ACHN (cell line): ENCODE data around the gene FAM110D.
A peak's percentile ranks its signal among the peaks of the same experiment; 100 is the strongest.

ENCODE experiments used
- DNase-seq: peaks from one replicate; pipeline ENCODE4 v3.0.0-alpha.2; 2015
- in situ Hi-C: cut with HindIII; loops from 2 replicates; pipeline ENCODE4 v1.10.0; 2017; ENCODE audit warnings: low sequenced_read_pairs, low pct_ligation_motif_present, low pct_unique_long_range_greater_than_20kb

Gene FAM110D

DNA sequence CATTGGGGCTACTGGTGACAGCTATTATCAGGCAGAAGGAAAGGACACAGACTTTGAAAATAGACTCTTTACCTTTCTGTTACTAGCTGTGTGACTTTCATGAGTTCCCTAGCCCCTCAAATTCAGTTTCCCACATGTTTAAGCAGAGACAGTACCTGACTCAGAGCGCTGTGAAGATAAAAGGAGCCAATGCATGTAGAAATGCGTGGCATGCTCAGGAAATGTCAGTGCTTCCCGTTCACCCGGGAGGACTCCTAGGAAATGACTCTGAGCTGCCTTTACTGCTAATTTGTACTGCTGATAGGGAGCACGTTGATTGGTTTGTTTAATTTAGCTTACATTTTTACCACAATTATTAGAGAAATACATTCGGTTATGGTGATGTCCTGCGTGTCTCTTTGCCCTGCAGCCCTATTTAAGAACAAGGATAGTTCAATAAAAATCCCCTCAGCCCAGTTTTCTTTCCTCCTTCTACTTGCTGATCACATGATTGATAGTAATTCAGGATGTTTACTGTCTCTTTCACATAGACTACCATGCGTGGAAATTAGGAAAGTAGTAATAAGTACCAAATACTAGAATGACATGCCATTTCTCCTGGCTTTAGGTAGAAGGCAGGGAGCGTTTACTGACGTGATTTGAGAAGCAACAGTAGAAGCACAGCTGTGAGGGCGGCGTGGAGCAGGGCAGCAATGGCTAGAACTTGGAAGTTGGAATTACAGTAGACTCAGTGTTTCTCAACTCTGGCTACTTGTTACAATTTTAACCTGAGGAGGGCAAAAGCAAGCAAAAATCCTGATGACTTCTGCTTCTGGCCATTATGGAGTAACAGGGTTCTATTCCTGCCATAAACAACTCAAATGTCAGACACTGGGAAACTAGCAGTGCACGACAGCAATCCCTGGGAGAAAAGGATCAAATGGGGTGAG, 31.4 kb upstream of the FAM110D start:
- in situ Hi-C loops, result no loop called here
- DNase-seq, result no peak

DNA sequence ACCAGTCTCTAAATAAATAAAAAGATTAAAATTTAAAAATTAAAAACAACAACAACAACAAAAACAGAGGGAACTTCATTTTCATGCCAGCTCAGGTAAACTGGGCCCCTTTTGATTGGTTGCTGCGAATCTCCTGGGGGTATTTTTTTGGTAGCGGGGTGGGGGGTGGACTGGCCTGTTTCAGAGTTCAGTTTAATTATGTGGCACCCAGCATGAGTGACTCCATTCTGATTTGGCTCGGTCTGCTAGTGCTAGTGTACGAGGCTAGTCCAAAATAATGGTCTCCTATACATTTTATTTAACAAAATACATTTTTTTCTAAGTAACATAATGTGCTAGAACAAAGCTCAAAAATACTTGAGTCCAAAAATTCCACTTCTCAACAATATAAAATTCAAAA, 29.1 kb upstream of the FAM110D start:
- in situ Hi-C loops, result no loop called here
- DNase-seq, result no peak

DNA sequence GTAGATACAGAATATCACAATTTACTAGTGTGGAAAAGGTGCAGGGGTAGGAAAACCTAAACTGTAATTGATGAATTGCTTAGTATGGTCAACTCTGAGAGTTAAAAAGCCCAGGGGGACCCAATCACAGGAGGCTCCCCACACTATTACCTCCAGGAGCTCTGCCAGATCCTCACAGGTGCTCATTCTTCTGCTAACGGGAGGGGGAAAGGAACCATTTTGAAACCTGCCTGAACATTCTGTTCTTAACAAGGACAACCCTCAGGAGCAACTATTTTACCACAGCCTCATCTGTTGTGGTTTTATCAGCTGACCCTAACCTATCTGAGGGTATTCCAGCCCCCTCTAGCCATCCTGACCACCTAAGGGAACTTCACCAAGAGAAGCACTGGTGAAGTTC, 28.2 kb upstream of the FAM110D start:
- in situ Hi-C loops, result no loop called here
- DNase-seq, result no peak

DNA sequence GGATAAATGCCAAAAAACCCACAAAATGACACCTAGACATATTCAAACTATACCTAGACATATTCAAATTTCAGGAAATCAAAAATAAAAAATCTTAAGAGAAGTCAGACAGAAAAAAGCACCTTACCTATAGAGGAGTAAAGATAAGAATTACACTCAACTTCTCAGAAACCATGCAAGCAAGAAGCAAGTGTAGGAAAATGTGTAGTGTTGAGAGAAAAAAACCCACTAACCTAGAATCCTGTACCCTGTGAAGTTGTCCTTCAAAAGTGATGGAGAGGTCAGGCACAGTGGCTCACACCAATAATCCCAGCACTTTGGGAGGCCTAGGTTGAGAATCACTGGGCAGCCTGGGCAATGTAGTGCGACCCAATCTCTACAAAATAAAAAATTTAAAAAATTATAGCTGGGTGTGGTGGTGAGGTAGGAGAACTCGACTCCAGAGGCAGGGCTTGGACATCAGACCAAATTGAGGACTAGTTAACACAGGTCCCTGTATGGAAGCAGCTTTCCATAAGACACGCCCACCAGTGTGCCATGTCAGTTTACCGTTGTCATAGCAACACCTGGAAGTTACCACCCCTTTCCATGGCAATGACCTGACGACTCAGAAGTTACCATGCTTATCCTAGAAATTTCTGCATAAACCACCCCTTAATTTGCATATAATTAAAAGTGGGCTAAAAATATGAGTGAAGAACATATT, 26.6 kb upstream of the FAM110D start:
- no peak for DNase-seq

DNA sequence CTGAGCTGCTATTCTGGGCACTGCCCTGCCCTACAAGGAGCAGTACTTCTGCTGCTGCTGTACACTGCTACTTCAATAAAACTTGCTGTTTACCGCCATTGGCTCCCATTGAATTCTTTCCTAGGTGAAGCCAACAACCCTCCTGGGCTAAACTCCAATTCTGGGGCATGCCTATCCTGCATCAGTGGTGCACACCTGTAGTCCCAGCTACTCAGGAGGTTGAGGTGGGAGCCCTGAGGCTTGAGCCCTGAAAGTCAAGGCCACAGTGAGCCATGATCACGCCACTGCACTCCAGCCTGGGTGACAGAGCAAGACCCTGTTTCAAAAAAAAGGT, 26.1 kb upstream of the FAM110D start:
- in situ Hi-C loops, result no loop called here
- no peak for DNase-seq

More for the DNA sequence above, 26.6 kb upstream of the FAM110D start:
- in situ Hi-C loops, result no loop called here

DNA sequence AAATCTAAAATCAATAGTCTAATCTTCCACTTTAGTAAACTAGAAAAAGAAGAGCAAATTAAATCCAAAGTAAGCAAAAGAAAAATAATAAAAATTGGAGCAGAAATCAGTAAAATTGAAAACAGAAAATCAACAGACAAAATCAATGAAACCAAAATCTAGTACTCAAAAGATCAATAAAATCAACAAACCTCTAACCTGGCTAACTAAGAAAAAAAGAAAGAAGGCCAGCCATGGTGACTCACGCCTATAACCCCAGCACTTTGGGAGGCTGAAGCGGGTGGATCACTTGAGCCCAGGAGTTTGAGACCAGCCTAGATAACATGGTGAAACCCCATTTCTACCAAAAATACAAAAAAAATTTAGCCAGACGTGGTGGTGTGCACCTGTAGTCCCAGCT, 24.4 kb upstream of the FAM110D start:
- no peak for DNase-seq
- in situ Hi-C loops, result no loop called here

DNA sequence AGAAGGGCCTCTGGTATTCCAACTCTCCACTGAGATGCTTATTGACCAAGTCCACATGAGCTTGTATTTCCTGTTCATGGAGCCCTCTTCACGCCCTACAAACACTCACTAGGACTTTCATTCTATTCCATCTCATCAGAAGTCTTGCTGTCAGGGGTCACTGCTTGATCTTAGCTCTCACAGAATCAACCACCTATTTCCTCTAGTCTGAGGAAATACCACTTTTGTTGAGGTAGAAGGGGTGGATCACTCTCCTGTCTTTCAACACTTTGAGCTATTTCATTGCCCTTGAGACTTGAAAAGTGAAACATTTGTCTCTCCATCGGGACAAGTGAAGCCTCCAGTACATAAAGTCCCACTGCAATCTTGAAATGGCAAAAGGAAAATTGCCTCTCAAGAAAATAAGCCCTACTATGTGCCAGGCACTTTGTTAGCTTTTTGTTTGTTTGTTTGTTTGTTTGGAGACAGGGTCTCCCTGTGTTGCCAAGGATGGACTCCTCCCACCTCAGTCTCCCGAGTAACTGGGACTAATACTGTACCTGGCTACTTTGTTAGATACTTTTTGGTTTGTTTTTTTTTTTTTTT, 19.8 kb upstream of the FAM110D start:
- DNase-seq, result no peak
- in situ Hi-C loops, result no loop called here

DNA sequence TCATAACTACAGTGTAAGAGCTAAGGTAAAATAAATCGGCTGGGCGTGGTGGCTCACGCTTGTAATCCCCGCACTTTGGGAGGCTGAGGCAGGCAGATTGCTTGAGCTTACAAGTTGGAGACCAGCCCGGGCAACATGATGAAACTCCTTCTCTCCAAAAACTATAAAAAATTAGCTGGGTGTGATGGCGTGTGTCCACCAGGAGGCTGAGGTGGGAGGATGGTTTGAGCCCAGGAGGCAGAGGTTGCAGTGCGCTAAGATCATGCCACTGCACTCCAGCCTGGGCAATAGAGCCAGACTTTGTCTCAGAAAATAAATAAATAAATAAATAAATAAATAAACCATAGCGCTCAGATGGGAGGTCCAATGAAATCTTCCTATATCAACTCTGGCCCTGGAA, 16.7 kb upstream of the FAM110D start:
- DNase-seq, result no peak
- in situ Hi-C loops, result no loop called here

DNA sequence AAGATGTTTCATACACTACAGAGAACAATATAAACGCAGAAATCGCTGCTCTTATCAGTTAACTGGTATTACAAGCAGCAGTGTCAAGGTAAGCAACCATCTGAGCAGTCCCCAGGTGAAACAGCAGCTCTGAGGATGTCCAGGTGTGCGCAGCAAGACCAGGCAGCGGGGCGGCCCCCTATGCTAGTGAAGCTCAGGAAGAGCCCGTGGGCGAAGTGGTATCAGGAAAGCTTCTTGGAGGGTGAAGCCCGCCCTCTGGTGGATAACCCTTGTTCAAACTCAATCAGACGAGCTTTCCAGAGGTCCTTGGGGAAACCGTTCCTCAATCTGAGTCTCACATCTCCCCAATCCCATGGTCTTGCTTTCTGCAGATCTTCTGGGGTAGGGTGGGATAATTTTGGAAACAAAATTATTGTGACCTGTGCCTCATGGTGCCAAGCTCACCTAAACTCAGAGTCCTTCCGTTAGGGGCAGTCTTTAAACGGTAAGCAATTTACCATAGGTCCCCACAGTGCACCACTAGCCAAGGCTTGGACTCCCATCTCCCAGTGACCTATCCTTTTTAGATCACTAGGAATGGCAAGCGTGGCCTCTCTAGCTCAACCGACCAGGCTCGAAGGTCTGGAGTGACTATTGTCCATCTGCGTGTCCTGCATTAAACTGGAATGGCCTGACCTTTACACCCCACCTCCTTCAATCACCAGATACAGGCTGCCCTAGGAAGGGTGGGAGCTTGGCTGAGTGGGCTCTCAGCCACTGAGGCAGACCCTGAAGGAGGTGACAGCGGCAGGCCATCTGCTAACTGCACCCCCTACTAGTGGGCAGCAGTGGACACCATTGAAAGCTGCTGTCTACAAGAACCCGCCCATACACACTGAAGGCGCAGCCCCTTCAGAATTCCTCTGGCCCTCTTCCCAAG, 13.6 kb upstream of the FAM110D start:
- peak; percentile 79 for DNase-seq
- in situ Hi-C loops, result no loop called here

DNA sequence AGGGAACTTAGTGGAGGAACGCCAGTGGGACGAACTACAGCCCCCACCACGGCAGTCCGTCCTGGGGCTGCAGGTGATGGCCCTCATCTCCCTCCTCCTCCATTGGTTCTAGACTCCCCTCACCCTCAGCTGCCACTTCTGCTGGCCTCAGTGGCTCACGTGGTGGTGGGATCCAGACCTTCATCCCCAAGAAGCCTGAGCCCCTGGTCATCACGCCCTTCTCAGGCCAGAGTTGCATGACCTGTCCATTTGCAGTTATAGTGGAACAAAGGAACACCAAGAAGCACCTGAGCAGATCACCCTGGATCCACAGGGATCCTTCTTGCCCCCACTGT, 13.0 kb upstream of the FAM110D start:
- in situ Hi-C loops, result no loop called here
- no peak for DNase-seq

DNA sequence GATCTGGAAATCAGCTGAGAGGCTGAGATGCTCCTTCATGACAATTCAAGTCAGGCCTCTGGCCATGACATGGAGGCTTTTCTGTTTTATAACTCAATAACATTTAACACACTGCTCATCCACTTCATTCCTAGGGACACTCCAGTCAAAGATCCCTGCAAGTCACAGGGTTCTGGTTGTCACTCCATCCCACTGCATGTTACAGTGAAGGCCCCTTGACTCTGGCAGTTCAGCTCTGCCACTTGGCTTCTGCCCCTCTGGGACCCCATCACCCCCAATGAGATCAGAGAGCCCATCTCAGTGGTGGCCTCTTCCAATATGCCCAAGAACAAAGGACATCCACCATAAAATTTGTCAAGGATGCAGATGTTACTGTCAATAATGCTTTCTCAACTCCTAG, 10.0 kb upstream of the FAM110D start:
- DNase-seq, result no peak
- in situ Hi-C loops, result no loop called here

DNA sequence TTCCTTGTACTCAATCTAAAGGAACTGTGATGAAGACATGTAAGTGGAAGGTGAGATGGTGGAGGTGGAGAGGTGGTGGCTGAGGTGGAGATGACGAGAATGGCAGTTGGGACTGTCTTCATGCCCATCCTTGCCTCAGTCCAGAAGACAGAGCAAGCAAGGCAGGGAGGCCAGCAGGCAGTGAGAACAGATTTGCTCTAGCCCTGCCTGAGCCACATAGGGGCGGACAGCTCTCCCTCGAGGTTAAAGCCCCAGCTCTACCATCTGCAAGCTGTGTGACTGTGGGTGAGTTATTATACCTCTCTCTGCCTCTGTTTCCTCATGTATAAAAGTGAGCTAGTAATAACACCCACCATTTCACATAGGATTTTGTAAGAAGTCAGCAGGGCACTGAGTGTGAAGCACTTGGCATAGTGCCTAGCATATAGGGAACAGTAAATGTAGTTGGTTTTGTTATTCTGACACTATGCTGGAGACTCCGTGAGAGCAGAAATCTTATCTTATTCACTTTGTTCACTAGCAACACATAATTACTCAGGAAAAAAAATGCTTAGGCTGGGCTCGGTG, 4.8 kb upstream of the FAM110D start:
- no peak for DNase-seq
- in situ Hi-C loops, result no loop called here

DNA sequence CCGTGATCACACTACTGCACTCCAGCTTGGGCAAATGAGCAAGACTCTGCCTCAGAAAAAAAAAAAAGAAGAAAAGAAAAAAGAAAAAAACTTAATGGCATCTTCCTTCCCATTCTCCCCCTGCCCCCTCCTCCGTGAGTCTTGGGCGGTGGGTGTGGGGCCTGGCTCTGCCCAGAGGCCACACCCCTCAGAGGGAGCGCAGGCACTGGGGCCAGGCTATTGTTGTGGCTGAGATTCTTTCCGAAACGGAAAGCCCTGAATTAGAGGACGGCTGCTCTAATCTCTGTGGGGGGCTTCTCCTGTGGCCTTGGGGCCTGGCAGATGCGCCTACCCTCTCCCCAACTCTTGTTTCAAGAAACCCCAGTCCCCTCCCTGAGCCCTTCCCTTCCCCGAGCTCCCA, 4.1 kb upstream of the FAM110D start:
- in situ Hi-C loops, result no loop called here
- no peak for DNase-seq

DNA sequence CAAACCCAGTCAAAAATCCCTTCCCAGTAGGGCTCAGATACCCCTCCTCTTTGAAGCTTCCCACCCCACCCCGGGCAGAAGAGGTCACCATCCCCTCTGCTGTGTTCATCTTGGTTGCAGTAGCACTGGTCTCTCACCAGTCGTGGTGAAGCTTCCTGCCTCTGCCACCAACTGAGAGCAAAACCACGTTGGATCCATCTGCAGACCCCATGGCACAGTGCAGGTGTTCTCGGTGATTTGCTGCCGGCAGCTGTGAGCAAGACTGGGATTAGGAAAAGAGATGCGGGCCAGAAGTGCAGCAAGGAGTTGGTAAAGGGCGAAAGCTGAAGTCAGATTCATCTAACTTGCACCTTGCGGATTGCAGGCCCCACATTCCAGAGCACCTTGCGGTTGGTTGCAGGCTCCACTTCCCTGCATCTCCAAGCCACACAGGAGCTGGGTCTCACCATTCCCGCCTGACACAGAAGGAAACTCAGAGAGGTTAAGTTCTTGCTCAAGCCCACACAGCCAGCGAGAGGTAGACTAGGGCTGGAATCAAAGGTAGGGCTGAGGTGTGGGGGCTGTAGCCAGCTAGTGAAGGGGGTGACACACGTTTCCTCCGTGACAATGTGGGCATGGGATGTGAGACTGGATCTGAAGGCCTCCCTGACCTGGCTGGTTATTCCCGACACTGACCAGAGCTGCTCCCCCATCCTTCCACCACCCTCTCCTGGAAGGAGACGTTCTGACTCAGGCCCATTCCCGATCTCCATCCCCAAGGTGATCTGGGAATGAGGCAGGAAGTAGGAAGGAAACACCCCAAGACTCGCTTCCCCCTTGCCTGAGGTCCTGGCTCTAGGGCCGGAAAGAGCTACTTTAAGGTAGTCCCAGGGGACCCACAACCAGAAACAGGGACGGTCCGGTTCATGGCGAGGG, 3.3 kb upstream of the FAM110D start:
- DNase-seq, result no peak
- in situ Hi-C loops, result no loop called here

DNA sequence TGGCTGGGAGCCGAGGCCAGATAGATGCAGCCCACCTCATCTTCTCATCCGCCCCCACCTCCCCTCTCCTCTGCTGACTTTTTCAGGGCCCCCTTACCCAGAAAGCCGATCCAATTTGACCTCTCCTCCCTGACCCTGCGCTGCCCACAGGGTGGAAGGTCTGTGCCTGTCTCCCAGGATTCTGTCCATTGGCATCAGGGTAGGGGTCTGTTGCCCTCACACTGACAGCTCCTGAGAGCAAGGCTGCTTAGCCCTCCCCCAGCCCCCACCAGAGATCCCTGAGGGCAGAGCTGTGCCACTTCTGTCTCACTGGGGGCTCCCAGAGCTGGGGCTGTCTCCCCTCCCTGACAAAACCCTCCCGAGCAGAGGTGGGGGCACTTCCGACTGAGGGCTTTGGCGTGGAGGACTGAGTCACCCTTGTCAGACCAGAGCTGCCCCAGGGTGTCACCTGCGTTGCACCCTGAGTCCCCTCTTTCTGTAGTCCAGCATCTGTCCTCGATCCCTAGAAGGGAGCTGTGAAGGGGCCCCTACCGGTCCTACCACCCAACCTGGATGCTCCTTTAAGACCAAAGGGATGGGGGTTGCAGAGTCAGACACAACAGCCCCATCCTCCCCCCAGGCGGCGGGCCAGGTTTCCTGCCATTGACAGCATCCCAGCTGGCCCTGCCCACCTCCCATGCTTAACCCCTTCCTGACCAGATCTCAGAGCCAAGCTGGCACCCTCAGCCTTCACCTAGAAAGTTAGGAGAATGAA, 2.4 kb upstream of the FAM110D start:
- DNase-seq, result no peak
- in situ Hi-C loops, result no loop called here

DNA sequence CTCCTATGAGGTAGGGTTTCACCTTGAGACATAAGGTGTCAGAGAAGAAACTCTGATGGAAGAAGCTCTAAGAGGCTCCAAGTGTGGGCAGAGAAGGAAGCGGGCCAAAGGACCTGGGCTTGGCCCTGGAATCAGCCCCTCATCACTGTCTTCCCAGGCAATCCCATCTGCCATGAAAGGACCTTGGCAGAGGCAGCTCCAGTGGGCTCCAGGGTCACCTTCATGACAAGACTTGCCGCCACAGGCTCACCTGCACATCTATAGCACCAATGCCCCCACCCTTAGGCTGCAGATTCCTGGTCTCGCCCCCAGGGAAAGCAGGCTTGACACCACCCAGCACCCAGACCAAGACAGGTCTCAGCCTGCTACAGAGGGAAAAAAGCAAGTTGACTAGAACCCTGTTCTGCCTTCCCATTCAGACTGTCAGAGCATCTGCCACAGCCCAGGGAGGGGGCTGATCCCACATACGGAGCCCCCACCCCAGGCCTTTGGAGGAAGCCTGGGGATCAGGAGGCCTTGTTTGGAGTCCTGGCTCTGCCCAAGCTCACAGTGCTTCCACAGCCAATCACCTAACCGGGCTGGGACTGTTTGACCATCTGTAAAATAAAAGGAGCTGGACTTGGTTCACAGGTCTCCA, 490 bp upstream of the FAM110D start:
- DNase-seq, result no peak
- in situ Hi-C loops, result no loop called here

DNA sequence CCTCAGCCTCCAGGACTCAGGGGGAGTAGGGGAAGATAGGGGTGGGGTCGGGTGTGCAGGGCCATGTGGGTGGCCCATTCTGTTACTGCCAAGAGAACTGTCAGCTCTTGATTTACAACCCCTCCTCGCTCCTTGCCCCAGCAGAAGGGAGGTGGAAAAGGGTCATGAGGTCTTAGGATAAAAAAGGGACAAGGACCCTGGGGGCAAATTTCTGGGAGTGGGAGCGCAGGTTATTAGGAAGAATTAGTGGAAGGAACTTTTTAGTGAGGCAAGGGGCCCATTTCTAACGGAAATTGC, 812 bp downstream of the FAM110D start:
- in situ Hi-C loops, result no loop called here
- DNase-seq, result no peak
